ENCODE results near the gene NCAM1.

- TF ChIP-seq, protein P1, sequence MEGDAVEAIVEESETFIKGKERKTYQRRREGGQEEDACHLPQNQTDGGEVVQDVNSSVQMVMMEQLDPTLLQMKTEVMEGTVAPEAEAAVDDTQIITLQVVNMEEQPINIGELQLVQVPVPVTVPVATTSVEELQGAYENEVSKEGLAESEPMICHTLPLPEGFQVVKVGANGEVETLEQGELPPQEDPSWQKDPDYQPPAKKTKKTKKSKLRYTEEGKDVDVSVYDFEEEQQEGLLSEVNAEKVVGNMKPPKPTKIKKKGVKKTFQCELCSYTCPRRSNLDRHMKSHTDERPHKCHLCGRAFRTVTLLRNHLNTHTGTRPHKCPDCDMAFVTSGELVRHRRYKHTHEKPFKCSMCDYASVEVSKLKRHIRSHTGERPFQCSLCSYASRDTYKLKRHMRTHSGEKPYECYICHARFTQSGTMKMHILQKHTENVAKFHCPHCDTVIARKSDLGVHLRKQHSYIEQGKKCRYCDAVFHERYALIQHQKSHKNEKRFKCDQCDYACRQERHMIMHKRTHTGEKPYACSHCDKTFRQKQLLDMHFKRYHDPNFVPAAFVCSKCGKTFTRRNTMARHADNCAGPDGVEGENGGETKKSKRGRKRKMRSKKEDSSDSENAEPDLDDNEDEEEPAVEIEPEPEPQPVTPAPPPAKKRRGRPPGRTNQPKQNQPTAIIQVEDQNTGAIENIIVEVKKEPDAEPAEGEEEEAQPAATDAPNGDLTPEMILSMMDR (IDR thresholded peaks at IDR 0.05): no peak
- no peak for TF ChIP-seq POLR2A (IDR thresholded peaks at IDR 0.05)
These were observed 350.3 kb downstream of the NCAM1 start for GRCh38 chr11:113311536-113311935.

Data from thyroid gland (tissue), 4 donors.